Myometrial cell (primary cell): Measurements from ENCODE around the gene IFI27. TPM values are rescaled to one million over a fixed set of nuclear protein-coding genes. Genes with fewer than 3 reads are reported as not detected.

Source experiments
- total RNA-seq: library from RNA; depleted of rRNA; stranded (reverse); fragments of >200 nt; gene quantifications from 2 replicates; pipeline ENCODE4 v1.2.3, GENCODE V29; 2015

The IFI27 gene
- total RNA-seq, result 0.58 and 1.4 TPM in 2 replicates

DNA sequence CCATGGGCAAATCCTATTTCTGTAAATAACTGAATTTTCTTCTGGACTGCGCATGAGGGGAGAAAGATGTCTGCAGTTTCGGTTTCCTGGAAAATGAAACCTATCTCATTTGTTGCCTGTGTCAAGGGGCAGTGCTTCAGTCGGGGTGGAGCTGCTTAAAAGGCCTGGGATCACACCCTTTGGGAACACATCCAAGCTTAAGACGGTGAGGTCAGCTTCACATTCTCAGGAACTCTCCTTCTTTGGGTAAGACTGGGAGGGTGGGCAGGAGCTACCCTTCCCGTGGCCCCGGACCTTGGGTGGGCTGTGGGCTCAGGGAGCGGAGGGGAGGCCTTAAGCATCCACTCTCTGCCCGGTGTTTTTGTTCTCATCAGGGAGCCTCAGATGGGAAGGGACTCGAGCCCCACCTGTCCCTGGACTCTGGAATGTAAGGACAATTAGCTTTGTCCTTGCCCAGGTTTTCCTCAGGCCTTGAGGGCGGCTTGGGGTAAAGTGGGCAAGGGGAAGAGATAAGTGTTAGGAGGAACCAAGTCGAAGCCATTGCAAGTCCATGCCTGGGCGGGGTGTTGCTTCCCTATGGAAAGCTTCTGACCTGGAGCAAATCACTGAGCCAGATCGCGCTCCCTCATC is at the start of gene IFI27:
TSS of gene IFI27 (plus strand) at position 185 of the 630 bp plus-strand sequence.

GRCh38 chr14:94080621-94081385 is 29.7 kb upstream of the IFI27 start, which contains the start of the genes DDX24 and IFI27L1:
DDX24 (minus strand) TSS chr14:94081202; CDS start chr14:94079742, 1,460 bp downstream.
IFI27L1 (plus strand) TSS chr14:94081310; CDS start chr14:94096938, 15,628 bp downstream.

DNA sequence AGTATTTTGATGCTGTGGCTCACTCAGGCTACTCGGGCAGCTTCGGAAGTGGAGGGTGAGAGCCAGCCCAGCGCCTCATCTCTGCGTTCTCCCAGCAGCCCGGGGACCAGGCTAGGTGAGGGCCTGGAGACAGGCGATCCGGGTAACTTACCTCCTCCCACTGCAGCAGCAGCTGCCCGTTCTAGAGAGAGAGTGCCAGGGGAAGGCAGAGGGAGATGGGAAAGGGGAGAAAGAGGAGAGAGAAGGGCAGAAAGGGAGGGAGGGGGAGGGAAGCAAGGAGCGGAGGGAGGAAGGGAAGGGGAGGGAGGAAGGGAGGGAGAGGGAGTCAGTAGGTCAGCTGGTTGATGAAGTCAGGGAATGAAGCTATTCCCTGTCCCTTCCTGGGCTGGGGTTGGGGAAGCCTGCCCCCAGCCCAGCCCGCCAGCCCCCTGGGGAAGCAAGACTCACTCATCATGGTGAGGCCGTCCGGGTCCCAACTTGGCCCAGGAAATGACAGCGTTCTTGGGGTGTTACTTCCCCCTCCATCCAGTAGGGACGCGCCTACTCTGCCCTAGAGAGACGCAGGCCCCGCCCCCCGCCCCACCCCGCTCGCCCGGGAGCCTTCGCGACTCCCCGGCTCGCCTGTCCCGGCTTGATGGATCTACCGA is 18.7 kb downstream of the IFI27 start, which contains the start of gene IFI27L2:
TSS of gene IFI27L2 (minus strand) at position 494 of the 647 bp plus-strand sequence. CDS start at position 454, 40 bp downstream.

Other genes with a start within 250 kb of the IFI27 start
- gene FAM181A, start 183.4 kb upstream of the IFI27 start, total RNA-seq, result not detected in 2 replicates
- 0.58 TPM in 1 of 2 replicates, not detected in the other for gene ASB2, start 134.2 kb upstream of the IFI27 start, total RNA-seq
- gene CCDC197, start 113.4 kb upstream of the IFI27 start, total RNA-seq, result not detected in 2 replicates
- 1.6 and 4.0 TPM in 2 replicates for gene OTUB2, start 84.4 kb upstream of the IFI27 start, total RNA-seq
- gene DDX24, start 29.5 kb upstream of the IFI27 start, total RNA-seq, result 89.9 and 94.8 TPM in 2 replicates
- 37.2 and 59.4 TPM in 2 replicates for gene IFI27L1, start 29.4 kb upstream of the IFI27 start, total RNA-seq
- gene IFI27L2, start 18.9 kb downstream of the IFI27 start, total RNA-seq, result 144 and 259 TPM in 2 replicates
- under 0.01 TPM in 1 of 2 replicates, not detected in the other for gene PPP4R4, start 63.6 kb downstream of the IFI27 start, total RNA-seq
- gene SERPINA10, start 182.5 kb downstream of the IFI27 start, total RNA-seq, result not detected in 2 replicates
- not detected in 2 replicates for gene SERPINA6, start 212.6 kb downstream of the IFI27 start, total RNA-seq